Lower leg skin (tissue), 4 donors: ENCODE results near the gene CC2D2B. TPM values are rescaled to one million over a fixed set of nuclear protein-coding genes. Genes with fewer than 3 reads are reported as not detected.
A peak's percentile ranks its signal among the peaks of the same experiment; 100 is the strongest.

Experiments used
- DNase-seq, 2 donors: peaks; one replicate each; pipeline ENCODE4 v3.0.0-alpha.2; 2019; ENCODE audit warnings: low spot score in 2 of 2
- H3K4me3 ChIP-seq: fragments of 200-600 bp; sonication (generic); 2 replicates; pipeline ENCODE4 v1.5.1; 2017; ENCODE audit warnings: mild to moderate bottlenecking, low read depth; ENCODE audit not compliant: poor library complexity, severe bottlenecking
- CTCF ChIP-seq, 3 donors: fragments of 450-650 bp; IDR thresholded peaks; one replicate each; pipeline ENCODE4 v1.5.1; 2016; ENCODE audit warnings: antibody characterized with exemption in 3 of 3, mild to moderate bottlenecking in 3 of 3, moderate library complexity in 2 of 3
- POLR2A ChIP-seq, 2 donors: fragments of 450-650 bp; IDR thresholded peaks; one replicate each; pipeline ENCODE4 v1.6.1; 2016 to 2017; ENCODE audit warnings: antibody characterized with exemption in 2 of 2, mild to moderate bottlenecking in 1 of 2, moderate library complexity in 1 of 2
- whole genome bisulfite sequencing, 2 donors: methylation state at CpG; one replicate each; pipeline ENCODE4 v1.1.5; 2018; 5-methylcytosine and 5-hydroxymethylcytosine counted together
- intact Hi-C: fragments of 100-400 bp; cut with DNase I; formaldehyde crosslinking; loops from one replicate; pipeline ENCODE4 v1.15.0; 2023; ENCODE audit warnings: low total_unique reads
- total RNA-seq, 4 donors: library from RNA; depleted of rRNA; stranded (reverse); fragments of >200 nt; gene quantifications; one replicate each; pipeline ENCODE4 v1.1.0, GENCODE V29; 2016

The CC2D2B gene
- total RNA-seq, 4 donors from 2014 or later, result 0.12 to 0.94 TPM; not detected in 2

GRCh38 chr10:96013956-96014355 is 106.2 kb downstream of the CC2D2B start:
- intact Hi-C loops, result no loop called here
- 77 to 89% methylated on average over 2 of the region's 2 CpGs for WGBS, 2 donors
- DNase-seq, result no peak
- TF ChIP-seq POLR2A (IDR thresholded peaks at IDR 0.05) (no peak), CTCF (IDR thresholded peaks at IDR 0.05) (no peak)
- no peak overlapping the region for H3K4me3 ChIP-seq

DNA sequence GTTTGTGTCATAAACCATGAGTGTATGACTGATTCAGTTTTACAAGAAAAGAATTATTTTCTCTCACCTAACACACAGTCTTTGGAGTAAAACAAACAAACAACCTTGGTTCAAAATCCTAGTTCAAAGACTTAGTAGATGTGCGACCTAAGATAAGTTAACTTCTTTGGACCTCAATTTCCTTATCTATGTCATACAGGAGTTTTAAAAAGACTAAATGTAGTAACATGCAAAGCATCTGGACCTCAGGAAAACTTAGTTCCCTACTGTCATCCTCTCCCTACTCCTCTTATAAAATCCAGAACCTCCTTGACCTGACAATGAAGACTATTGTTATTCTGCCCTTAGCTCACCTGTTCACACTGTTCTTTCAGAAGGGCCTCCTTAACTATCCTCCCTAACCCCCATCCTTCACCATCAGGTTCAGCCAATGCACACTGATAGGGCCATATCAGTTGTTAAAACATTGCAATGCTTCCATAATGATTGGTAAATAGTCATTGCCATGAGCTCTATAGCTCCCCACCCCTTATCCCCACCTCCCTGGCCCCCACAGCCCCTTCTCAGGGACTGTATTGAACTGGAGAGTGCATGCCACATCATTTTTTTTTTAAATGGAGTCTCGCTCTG is 106.8 kb downstream of the CC2D2B start:
- intact Hi-C loops, result no loop called here
- 96 to 99% methylated on average over 2 of the region's 2 CpGs for WGBS, 2 donors
- no peak for DNase-seq
- H3K4me3 ChIP-seq, result no peak overlapping the region
- no peak for TF ChIP-seq POLR2A (IDR thresholded peaks at IDR 0.05)
- TF ChIP-seq CTCF (IDR thresholded peaks at IDR 0.05), result no peak

DNA sequence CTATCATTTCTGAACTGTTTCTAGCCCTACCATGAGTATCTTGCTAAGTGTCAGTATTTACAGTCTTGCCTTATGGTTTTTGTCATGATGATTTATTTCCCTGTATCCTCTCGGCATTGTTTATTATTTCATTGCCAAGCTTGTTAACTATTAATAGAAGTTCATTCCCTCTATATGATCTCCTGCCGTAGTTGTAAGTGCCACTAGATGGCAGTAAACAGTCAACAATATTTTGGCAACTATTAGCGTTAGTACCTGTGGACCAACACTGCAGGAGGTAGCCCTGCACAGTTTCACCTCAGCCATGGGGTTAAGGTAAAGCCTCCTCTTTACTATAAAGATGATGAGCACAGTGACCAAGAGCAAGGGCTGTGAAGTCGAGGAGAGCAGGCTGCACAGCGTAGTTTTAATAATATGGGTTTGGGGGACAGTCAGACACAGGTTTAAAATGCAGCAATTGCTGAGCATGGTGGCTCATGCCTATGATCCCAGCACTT is 109.5 kb downstream of the CC2D2B start:
- 14 to 18% methylated on average over 5 of the region's 5 CpGs for WGBS, 2 donors
- H3K4me3 ChIP-seq, result no peak overlapping the region
- DNase-seq, result peak in 1 of 2 donors; percentile 36
- intact Hi-C loops, result no loop called here
- TF ChIP-seq POLR2A (IDR thresholded peaks at IDR 0.05), result no peak
- no peak for TF ChIP-seq CTCF (IDR thresholded peaks at IDR 0.05)

DNA sequence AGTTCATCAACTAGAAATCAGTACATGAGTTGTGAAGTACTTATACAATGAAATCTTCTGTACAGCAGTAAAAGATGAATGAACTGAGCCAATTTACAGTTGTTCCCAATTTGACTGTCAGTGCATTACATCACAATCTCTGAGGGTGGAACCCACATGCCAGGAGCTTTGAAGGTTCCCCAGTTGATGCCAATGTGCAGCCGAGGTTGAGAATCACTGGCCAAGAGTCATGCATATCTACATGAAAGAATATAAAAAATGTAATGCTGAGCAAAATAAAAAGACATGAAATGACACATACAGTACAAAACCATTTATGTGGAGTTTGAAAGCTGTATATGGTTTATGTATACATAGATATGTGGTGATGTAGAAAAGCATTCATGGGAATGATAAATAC is 113.6 kb downstream of the CC2D2B start:
- no peak overlapping the region for H3K4me3 ChIP-seq
- DNase-seq, result no peak
- intact Hi-C loops, result loop anchor here (10.0 kb wide), 1 partner anchor 273 kb away; no protein-coding TSS in a partner anchor
- TF ChIP-seq POLR2A (IDR thresholded peaks at IDR 0.05), result no peak
- no peak for TF ChIP-seq CTCF (IDR thresholded peaks at IDR 0.05)
- WGBS, 2 donors, result 34 to 45% methylated on average over 1 of the region's 1 CpG

DNA sequence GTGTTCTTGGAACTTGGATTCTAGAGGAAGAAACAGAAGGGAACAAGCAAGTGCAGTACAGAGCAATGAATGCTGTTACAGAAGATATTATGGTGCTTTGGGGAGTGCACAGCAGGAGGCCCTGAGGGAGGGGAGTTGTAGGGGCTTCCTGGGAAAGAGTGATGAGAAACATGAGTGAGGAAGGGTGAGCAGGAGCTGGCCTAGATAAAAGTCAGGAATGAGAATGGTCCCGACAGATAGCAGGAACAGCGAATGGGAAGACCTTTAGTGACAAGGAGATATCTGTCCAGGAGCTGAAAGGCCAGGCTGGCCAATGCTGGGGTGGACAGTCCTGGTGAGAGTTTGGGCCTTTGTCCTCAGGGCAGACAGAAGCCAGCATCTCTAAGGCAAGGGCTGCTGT is 115.0 kb downstream of the CC2D2B start:
- intact Hi-C loops, result loop anchor here (10.0 kb wide), 1 partner anchor 272 kb away; no protein-coding TSS in a partner anchor
- no peak for DNase-seq

More for the DNA sequence above, 115.0 kb downstream of the CC2D2B start:
- 89 to 95% methylated on average over 2 of the region's 2 CpGs for WGBS, 2 donors
- TF ChIP-seq CTCF (IDR thresholded peaks at IDR 0.05) (no peak), POLR2A (IDR thresholded peaks at IDR 0.05) (no peak)
- no peak overlapping the region for H3K4me3 ChIP-seq
